HEK293T (cell line): Measurements from ENCODE around the gene TRIM43.
"Not testable (repeated sequence)": the region's sequence is repeated elsewhere in the genome, so short reads cannot be mapped to it uniquely, and the experiment has no call there.

ENCODE experiments used
- ARNT ChIP-seq: fragments of 450-650 bp; IDR thresholded peaks from 2 replicates; pipeline ENCODE4 v1.6.1; 2017; ENCODE audit warnings: mild to moderate bottlenecking
- BHLHE40 ChIP-seq: fragments of 450-650 bp; IDR thresholded peaks from 2 replicates; pipeline ENCODE4 v1.6.1; 2016; ENCODE audit warnings: mild to moderate bottlenecking, moderate library complexity, borderline replicate concordance
- CTBP1 ChIP-seq: fragments of 450-650 bp; IDR thresholded peaks from 2 replicates; pipeline ENCODE4 v1.6.1; 2016; ENCODE audit warnings: borderline replicate concordance
- ELF4 ChIP-seq: fragments of 450-650 bp; IDR thresholded peaks from 2 replicates; pipeline ENCODE4 v1.6.1; 2017; ENCODE audit warnings: antibody characterized with exemption
- FOXA1 ChIP-seq: fragments of 450-650 bp; IDR thresholded peaks from 2 replicates; pipeline ENCODE4 v1.6.1; 2016; ENCODE audit warnings: mild to moderate bottlenecking
- FOXM1 ChIP-seq: fragments of 450-650 bp; IDR thresholded peaks from 2 replicates; pipeline ENCODE4 v1.6.1; 2017; ENCODE audit warnings: mild to moderate bottlenecking, borderline replicate concordance
- HDGF ChIP-seq: fragments of 450-650 bp; IDR thresholded peaks from 2 replicates; pipeline ENCODE4 v1.6.1; 2017; ENCODE audit warnings: antibody characterized with exemption, borderline replicate concordance
- L3MBTL2 ChIP-seq: fragments of 450-650 bp; conservative IDR thresholded peaks from 2 replicates; pipeline ENCODE4 v1.6.1; 2016; ENCODE audit warnings: mild to moderate bottlenecking
- SP1 ChIP-seq: fragments of 450-650 bp; IDR thresholded peaks from 2 replicates; pipeline ENCODE4 v1.6.1; 2017
- SUZ12 ChIP-seq: fragments of 450-650 bp; IDR thresholded peaks from 2 replicates; pipeline ENCODE4 v1.6.1; 2016; ENCODE audit warnings: mild to moderate bottlenecking
- TARDBP ChIP-seq: fragments of 450-650 bp; IDR thresholded peaks from 2 replicates; pipeline ENCODE4 v1.6.1; 2016
- ZNF384 ChIP-seq: fragments of 450-650 bp; IDR thresholded peaks from 2 replicates; pipeline ENCODE4 v1.6.1; 2016

DNA sequence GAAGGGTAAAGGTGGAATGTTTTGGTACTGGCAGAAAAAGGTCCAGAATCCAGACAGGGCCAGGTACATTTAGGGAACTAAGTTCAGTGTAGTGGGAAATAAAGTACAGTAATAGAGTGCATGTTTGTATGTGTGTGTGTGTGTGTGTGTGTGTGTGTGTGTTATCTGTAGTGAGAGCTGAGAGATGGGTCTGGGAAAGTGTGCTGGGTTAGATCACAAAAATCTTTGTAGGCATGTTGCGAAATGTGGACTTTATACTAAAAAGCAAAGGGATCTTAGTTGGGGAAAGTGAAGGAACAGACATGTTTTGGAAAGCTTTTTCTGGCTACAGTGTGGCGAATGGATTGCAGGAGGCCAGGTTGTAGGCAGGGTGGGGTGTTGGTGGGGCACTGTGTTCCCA is 53.5 kb downstream of the TRIM43 start:
- not testable (repeated sequence) for TF ChIP-seq SP1, FOXM1, FOXA1, BHLHE40, ELF4, CTBP1, SUZ12, ZNF384, HDGF, TARDBP, ARNT, L3MBTL2
